Parathyroid adenoma (tissue), 2 donors: Measurements from ENCODE around the gene ZC3H7B.

ENCODE experiments used
- H2AFZ ChIP-seq: fragments of 300-600 bp; sonication (generic); one replicate; pipeline ENCODE4 v1.7.0; 2017; ENCODE audit warnings: antibody characterized with exemption, mild to moderate bottlenecking
- H3K27ac ChIP-seq: fragments of 300-600 bp; sonication (generic); one replicate; pipeline ENCODE4 v1.7.0; 2017
- H3K27me3 ChIP-seq: fragments of 300-600 bp; sonication (generic); one replicate; pipeline ENCODE4 v1.7.0; 2017; ENCODE audit warnings: low read length; ENCODE audit not compliant: control insufficient read depth, insufficient read depth
- H3K36me3 ChIP-seq: fragments of 300-600 bp; sonication (generic); one replicate; pipeline ENCODE4 v1.7.0; 2017; ENCODE audit warnings: low read length; ENCODE audit not compliant: control insufficient read depth, insufficient read depth
- H3K4me1 ChIP-seq: fragments of 300-600 bp; sonication (generic); one replicate; pipeline ENCODE4 v1.7.0; 2017; ENCODE audit warnings: control low read depth
- H3K4me2 ChIP-seq: fragments of 300-600 bp; sonication (generic); one replicate; pipeline ENCODE4 v1.7.0; 2017; ENCODE audit warnings: low read length
- H3K4me3 ChIP-seq: fragments of 300-600 bp; sonication (generic); one replicate; pipeline ENCODE4 v1.7.0; 2017; ENCODE audit warnings: low read depth, low read length
- H3K79me2 ChIP-seq: fragments of 300-600 bp; sonication (generic); one replicate; pipeline ENCODE4 v1.7.0; 2017; ENCODE audit warnings: control low read depth
- H3K9ac ChIP-seq: fragments of 300-600 bp; sonication (generic); one replicate; pipeline ENCODE4 v1.7.0; 2017; ENCODE audit warnings: mild to moderate bottlenecking
- H3K9me3 ChIP-seq: fragments of 300-600 bp; sonication (generic); one replicate; pipeline ENCODE4 v1.7.0; 2017; ENCODE audit warnings: low read length; ENCODE audit not compliant: control insufficient read depth
- TF ChIP-seq, protein P1 (sequence below): fragments of 300-600 bp; sonication (generic); IDR thresholded peaks from one replicate; pipeline ENCODE4 v1.7.0; 2017; ENCODE audit warnings: antibody characterized with exemption, mild to moderate bottlenecking
- donor health status: primary hyperparathyroidism.

Gene ZC3H7B

DNA sequence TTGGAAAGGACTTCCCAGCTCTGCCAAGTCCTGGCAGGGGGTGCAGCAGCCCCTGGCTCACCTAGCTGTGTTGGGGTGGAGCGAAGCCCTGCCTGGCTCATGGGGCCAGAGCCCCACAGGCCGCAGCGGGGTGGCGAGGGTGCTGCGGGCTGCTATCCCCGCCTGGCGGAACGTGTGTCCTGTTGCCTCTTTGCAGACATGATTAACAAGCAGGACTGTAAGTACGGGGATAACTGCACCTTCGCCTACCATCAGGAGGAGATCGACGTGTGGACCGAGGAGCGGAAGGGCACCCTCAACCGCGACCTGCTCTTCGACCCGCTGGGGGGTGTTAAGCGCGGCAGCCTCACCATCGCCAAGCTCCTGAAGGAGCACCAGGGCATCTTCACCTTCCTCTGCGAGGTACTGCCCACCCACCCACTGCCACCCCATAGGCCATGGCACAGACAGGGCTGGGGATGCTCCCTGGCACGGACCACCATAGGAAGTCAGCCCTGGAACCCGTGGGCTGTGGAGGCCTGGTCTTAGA lies 44.5 kb downstream of the ZC3H7B start:
- no peak overlapping the region for H3K27ac ChIP-seq
- H3K4me1 ChIP-seq, result no peaks in the 10 kb centered on the region
- H3K9me3 ChIP-seq, result no peaks in the 10 kb centered on the region
- H3K4me2 ChIP-seq, result no peak overlapping the region
- H3K27me3 ChIP-seq, result no peaks in the 10 kb centered on the region
- no peak overlapping the region for H2AFZ ChIP-seq
- no peak overlapping the region for H3K9ac ChIP-seq
- TF ChIP-seq, protein P1, sequence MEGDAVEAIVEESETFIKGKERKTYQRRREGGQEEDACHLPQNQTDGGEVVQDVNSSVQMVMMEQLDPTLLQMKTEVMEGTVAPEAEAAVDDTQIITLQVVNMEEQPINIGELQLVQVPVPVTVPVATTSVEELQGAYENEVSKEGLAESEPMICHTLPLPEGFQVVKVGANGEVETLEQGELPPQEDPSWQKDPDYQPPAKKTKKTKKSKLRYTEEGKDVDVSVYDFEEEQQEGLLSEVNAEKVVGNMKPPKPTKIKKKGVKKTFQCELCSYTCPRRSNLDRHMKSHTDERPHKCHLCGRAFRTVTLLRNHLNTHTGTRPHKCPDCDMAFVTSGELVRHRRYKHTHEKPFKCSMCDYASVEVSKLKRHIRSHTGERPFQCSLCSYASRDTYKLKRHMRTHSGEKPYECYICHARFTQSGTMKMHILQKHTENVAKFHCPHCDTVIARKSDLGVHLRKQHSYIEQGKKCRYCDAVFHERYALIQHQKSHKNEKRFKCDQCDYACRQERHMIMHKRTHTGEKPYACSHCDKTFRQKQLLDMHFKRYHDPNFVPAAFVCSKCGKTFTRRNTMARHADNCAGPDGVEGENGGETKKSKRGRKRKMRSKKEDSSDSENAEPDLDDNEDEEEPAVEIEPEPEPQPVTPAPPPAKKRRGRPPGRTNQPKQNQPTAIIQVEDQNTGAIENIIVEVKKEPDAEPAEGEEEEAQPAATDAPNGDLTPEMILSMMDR, result no peak
- no peaks in the 10 kb centered on the region for H3K36me3 ChIP-seq
- no peak overlapping the region for H3K4me3 ChIP-seq
- no peaks in the 10 kb centered on the region for H3K79me2 ChIP-seq

DNA sequence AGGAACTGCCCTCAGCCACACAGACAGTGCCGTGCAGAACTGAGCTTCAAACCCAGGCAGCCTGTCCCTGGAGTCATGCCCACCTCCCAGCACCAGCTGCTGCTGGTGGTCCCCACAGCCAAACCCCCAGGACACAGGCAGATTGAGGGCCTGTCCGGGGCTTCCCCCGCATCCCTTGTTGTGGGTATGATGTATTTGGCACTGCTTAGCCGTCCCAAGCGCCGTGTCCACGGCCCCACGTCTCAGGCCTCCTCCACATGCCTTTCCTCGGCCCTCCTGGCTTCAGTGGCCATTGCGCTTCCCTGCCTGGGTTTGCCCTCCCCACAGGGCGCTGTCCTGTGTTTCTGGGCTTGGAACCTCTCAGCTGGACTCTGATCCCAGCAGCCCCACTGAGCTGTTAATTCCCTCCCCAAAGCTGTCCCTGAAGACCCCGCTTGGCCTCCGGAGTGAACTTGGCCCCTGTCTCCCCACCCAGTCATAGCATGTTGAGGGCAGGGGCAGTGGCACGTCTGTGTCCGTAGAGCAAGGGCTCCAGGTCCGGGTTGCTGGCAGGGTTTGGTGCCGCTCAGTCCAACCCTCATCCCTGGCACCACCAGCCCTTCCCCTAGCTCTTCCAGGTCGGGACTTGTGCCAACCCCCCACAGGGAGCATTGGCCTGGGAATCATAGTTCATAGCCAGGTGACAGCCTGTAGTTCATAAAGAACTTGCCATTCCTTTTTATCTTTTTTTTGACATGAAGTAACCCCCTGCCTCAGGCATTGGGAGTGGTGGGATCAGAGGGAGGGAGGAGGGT lies 45.9 kb downstream of the ZC3H7B start:
- Histone ChIP-seq H3K4me2 (no peak overlapping the region), H3K27ac (no peak overlapping the region), H3K9ac (no peak overlapping the region), H3K36me3 (no peaks in the 10 kb centered on the region), H2AFZ (no peak overlapping the region), H3K79me2 (no peaks in the 10 kb centered on the region), H3K4me1 (no peaks in the 10 kb centered on the region), H3K4me3 (no peak overlapping the region), H3K9me3 (no peaks in the 10 kb centered on the region), H3K27me3 (no peaks in the 10 kb centered on the region)
- TF ChIP-seq, protein P1, result no peak

DNA sequence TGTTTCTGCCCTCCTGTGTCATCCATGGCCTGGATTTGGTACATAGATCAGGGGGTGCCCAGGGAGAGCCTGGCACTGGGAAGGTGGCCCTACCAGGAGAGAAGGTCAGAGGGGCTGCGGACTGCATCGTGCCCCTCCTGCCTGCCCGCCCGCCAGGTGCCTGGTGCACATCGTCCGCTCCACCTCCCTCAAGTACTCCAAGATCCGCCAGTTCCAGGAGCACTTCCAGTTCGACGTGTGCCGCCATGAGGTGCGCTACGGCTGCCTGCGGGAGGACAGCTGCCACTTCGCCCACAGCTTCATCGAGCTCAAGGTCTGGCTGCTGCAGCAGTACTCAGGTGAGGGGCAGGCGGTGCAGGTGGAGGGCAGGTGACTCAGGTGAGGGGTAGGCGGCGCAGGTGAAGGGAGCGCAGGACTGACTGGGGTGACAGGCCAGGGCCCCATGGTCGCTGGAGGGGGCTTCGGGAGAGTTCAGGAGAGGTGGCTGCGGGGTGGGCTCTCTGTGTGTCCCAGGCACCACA lies 47.7 kb downstream of the ZC3H7B start:
- TF ChIP-seq, protein P1, result no peak
- Histone ChIP-seq H3K27me3 (no peaks in the 10 kb centered on the region), H3K9me3 (no peaks in the 10 kb centered on the region), H3K4me1 (no peaks in the 10 kb centered on the region), H3K9ac (no peak overlapping the region), H3K79me2 (no peaks in the 10 kb centered on the region), H3K4me3 (no peak overlapping the region), H3K4me2 (no peak overlapping the region), H3K36me3 (no peaks in the 10 kb centered on the region), H2AFZ (no peak overlapping the region), H3K27ac (no peak overlapping the region)

DNA sequence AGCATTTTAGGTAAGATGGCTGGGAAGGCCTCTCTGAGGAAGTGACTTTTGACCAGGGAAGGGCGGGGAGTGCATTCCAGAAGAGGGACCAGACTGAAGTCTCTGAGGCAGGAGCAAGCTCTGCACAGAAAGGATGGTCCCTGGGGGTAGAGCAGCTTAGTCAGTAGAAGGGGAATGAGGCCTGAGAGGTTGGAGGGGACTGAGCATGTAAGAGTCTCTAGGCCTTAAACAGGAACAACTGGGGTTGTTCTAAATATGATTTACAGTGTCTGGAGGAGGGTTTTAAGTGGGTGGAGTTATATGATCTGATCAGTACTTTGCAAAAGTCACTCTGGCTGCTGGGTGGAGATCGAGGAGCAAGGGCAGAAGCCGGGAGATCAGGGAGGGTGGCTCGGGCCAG lies 48.8 kb downstream of the ZC3H7B start:
- no peaks in the 10 kb centered on the region for H3K36me3 ChIP-seq
- H3K4me2 ChIP-seq, result no peak overlapping the region
- H3K9me3 ChIP-seq, result no peaks in the 10 kb centered on the region
- TF ChIP-seq, protein P1, result no peak
- H3K4me3 ChIP-seq, result no peak overlapping the region
- no peak overlapping the region for H2AFZ ChIP-seq
- no peaks in the 10 kb centered on the region for H3K4me1 ChIP-seq
- H3K9ac ChIP-seq, result no peak overlapping the region
- no peaks in the 10 kb centered on the region for H3K79me2 ChIP-seq
- H3K27me3 ChIP-seq, result no peaks in the 10 kb centered on the region
- H3K27ac ChIP-seq, result no peak overlapping the region
